ENCODE measurements around the gene MFAP3L. TPM values are rescaled to one million over a fixed set of nuclear protein-coding genes. Genes with fewer than 3 reads are reported as not detected.
A peak's percentile ranks its signal among the peaks of the same experiment; 100 is the strongest.

MFAP3L gene
- total RNA-seq, 1 experiment from 2014 or later = 0.12 TPM

DNA sequence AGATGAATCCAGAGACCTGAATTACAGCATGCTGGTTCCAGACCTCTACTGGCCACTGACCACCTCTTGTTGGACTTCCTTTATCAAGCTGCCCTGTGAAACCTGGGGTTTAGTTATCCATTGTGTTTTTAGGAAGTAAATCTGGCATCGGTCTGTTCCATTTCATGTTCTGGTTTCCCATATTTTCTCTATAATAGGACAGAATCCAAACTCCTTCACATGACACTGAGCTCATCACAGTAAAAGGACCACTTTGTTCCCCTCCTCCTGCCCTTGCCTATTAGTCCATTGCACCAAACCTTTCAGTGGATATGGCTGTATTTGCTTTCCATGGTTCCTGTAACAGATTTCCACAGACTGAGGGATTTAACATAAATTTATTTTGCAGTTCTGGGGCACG is 4.0 kb downstream of the MFAP3L start:
- no peak for DNase-seq (ENCODE audit: low read depth)

DNA sequence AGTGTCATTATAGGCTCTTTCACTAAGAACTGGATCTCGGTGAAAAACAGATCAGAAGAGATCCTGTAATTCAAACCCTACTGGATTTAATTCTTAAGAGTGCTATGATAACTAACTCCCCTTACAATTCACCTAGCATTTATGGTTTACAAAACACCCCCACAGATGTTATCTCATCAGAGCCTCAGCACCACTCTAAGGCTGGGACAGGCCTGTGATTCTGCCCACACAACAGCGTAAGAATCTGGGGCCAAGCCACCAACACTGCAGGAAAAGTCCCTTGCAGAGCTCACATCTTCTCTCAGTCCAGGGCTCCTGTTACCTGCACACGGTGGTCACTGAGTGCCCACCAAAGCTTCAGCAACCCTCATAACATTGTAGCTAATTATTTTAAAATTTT is 8.9 kb downstream of the MFAP3L start:
- no peak for DNase-seq (ENCODE audit: low read depth)

DNA sequence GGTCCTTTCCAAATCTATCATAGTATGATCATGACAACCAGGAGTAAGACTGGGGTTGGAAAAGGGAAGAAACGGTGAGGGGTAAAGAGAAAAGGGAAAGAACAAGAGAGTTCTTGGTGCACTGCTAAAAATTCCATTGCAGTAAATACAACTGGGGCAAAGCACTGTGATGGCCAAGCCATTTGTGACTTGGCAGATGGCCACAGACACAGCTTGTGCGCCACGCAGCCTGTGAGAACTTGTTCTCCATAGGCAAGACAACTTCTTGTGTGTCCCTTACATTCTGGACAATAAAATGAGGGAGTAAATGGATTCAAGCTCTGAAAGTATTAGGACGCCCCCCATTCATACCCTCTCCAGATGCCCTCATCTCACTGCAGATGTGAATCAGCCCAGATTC is 10.9 kb downstream of the MFAP3L start:
- no peak for DNase-seq (ENCODE audit: low read depth)

DNA sequence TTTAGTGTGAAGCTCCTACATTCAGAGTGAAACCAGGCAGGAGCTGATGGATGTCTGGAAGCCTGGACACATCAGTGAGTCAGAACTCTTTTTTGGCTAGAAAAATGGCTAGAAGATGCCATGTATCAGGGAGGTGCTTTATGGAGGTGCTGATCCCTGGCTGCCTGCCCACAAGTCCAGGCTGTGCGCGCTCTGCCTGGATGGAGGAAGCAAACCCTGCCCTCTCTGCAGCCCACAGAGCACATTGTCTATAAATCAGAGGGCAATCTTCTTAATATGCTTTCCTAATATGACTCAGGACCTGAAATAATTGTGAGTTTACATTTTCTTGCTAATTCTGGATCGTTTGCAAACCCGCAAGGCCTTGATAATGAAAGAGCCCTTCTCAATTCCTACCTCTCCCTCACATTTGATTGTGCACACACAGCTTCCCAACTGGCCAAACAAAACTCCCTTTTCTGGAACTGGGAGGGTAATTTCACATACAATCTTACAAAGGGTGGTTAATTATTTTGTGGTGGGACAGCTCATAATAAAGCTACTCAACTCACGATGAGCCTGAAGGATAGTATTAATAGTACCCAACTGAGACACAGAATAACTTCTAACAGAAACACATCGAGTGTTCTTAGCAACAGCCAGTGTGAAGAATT is 11.7 kb downstream of the MFAP3L start:
- DNase-seq (ENCODE audit: low read depth) = peak; percentile 37

GRCh38 chr4:170012629-170012958 is 13.6 kb downstream of the MFAP3L start:
- no peak for DNase-seq (ENCODE audit: low read depth)

GRCh38 chr4:170011921-170012628 is 14.1 kb downstream of the MFAP3L start:
- DNase-seq (ENCODE audit: low read depth) = no peak

DNA sequence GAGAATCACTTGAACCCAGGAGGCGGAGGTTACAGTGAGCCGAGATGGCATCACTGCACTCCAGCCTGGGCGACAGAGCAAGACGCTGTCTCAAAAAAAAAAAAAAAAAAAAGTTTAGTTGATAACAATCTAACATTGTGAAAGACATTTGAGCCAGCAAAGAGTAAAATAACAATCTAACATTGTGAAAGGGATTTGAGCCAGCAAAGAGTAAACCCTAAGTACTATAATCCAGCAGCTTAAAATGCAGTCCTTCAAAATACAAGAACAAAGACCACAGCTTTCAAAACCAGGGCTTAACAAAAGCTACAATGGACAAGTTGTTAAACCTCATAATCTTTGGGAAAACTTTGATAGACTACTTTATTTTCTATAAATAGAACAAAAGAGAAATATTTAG is 16.9 kb downstream of the MFAP3L start:
- DNase-seq (ENCODE audit: low read depth) = no peak

DNA sequence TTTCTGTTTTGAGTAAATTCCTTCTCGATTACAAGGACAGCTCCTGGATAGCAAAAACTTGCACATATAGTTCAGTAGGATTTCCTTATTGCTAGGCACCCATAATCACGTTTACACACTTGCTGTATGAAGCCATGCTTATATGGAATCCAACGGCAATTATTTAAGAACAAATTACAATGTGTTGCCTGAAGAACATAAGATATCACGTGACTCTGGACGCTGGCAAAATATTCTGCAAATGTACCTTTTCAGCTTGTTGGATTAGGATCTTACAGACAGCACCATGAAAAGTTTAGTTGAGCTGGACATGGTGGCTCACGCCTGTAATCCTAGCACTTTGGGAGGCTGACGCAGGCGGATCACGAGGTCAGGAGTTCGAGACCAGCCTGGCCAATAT is 17.4 kb downstream of the MFAP3L start:
- no peak for DNase-seq (ENCODE audit: low read depth)

- peak; percentile 7 for DNase-seq (ENCODE audit: low read depth)
Observed at GRCh38 chr4:170008371-170008770, 17.8 kb downstream of the MFAP3L start.

DNA sequence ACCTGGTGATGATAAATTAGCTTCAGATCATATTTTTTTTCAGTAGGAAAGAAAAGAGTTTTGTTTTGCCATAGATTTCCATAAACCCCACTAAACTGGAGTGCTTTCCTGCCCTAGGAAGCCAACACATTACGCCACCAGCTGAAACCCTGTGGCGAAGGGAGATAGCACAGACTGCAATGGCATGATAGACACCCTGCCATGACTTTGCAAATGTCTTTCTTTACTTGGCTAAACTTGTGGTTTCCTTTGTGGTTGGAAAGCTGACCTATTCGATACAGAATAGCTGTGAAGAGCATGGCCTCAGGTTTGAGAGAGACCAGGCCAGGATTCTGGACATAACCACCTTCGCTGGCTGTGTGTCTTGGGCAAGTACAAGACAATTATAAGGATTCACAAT is 19.1 kb downstream of the MFAP3L start:
- DNase-seq (ENCODE audit: low read depth) = peak; percentile 35

GRCh38 chr4:170005472-170005871 is 20.7 kb downstream of the MFAP3L start:
- DNase-seq (ENCODE audit: low read depth) = peak; percentile 22

DNA sequence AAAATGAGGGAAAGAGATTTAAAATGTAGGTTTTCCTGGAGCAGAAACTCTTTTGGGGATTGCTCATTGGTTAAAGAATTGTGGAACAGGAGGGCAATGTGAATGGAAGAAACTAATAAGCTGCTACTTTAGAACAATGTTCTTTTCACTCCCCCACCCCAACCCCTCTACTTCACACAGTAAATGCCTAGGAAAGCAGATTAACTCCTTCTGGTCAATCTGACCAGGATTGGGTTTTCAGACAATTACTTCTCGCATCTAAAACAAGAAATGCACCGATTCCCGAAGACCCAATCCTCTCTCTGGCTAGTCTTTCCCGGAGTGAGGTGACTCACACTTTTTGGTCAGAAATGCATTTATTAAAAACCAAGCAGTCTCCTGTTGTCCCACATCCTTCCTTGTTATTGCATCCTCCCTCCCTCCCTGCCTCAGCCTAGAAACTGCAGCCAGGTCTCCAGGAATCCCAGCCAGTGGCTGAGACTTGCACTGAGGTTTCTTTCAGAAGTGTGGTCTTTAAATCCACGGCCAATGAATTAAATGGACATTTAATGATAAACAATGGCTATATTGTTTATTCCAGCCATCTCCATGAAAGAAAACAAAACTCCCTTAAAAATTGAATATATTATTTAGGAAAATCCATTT is 21.4 kb downstream of the MFAP3L start:
- peak; percentile 21 for DNase-seq (ENCODE audit: low read depth)

- no peak for DNase-seq (ENCODE audit: low read depth)
Observed at GRCh38 chr4:170003071-170004070, 22.8 kb downstream of the MFAP3L start.

DNA sequence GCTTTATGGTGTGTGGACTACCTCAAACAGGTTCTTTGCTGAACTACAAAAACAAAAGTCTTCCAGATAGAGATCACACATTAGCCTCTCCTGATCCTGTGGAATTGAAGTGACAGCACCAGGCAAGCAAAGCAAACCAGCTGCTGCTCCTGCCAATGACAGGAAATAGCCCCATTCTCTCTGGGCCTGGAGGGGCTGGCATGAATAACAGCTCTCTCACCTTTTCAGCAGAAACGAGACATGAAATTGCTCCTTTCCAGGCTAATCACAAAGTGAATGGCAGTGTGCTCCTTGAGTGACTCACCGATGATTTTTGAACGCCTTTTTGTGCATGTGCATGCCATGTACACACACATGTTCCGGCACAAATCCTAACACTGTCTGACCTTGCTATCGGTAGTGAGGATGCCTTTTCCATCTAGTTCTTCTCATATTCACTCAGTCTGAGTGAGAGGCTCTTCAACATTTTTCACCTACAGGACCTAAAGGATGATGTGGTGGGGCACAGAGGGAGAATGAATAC is 24.4 kb downstream of the MFAP3L start:
- DNase-seq (ENCODE audit: low read depth) = no peak

- no peak for DNase-seq (ENCODE audit: low read depth)
Observed at GRCh38 chr4:170001011-170001744, 25.0 kb downstream of the MFAP3L start.

- no peak for DNase-seq (ENCODE audit: low read depth)
Observed at GRCh38 chr4:169999923-170000322, 26.3 kb downstream of the MFAP3L start.

DNA sequence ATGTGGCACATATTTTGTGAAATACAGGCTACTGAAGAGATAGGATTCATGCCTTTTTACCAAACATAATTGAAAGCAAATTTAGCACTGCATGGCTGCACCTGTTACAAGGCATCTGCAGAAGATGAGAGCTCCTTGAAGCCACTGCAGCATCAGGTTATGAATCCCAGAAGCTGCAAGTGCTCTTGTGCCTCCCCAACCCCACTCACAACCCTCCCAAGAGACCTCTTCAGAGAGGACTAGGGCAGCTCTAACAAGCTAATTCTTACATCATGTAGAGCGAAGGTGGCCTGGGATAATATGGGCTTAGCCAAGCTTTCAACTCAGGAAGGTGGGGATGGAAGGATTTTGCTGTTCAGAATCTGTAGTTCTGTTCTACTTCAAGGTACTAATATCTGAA is 27.2 kb downstream of the MFAP3L start:
- no peak for DNase-seq (ENCODE audit: low read depth)

DNA sequence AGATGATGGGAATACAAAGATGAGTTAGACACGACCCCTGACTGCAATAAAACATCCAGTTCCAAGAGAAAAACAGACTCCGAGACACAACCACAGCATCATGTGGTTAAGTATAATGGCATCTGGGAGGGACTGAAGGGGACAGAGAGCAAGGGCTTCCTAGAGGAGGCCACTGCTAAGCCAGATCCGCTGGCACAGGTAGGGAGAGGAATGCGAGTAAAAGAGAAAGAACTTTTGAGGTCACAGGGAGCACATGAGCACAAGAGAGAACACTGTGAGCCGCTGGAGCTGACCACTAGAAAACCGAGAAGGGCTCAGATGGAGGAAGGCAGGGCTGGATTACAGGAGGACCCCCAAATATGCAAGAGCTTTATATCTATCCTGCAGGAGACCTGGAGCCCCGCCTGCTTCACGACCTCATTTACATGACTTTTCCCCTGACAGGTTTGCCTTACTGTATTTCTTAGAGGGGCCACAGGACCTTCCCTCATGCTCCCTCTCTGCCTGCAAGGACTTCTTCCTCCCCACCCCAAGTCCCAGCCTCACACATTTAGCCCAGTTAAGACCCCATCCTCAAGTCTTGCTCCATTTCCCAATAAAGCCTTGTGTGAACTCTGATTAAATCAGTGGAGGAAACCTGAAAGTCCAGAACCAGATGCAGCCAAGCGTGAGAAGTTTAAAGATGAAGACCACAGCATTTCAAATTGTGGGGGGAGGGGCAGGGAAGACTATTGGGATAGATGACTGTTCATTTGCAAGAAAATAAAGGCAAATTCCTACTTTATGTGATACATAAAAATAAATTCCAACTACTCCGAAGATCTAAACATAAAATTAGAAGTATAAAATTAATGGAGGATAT is 29.6 kb downstream of the MFAP3L start:
- DNase-seq (ENCODE audit: low read depth) = no peak

DNA sequence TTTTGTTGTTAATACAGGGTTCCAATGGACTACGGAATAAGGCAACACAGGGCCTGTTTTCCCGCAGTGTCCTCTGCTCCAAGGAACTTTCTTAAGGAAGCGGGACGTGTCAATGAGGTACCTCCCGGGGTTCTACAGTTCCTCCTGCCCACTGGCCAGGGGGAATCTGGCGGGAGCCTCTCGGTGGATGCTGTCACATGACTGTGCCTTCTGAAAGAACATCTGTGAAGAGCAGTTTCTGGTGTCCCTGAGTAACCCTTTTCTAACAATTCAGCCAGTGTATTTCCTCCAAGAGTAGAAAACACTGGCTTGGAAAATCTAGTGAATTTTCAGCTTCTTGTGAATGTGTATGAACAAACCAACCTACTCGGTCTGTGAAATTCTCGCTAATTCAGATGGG is 32.7 kb downstream of the MFAP3L start:
- DNase-seq (ENCODE audit: low read depth) = no peak

GRCh38 chr4:169988252-169988651 is 37.9 kb downstream of the MFAP3L start:
- no peak for DNase-seq (ENCODE audit: low read depth)

Data from M059J (cell line).